Epithelial cell of esophagus (primary cell): ENCODE data around the gene SDHA.
"Not testable (repeated sequence)": the region's sequence is repeated elsewhere in the genome, so short reads cannot be mapped to it uniquely, and the experiment has no call there.

Source experiments
- DNase-seq: peaks from one replicate; pipeline ENCODE4 v3.0.0; 2010; ENCODE audit warnings: low read depth
- H3K4me3 ChIP-seq: 2 replicates; pipeline ENCODE4 v1.5.1; 2011; ENCODE audit warnings: mild to moderate bottlenecking, low read length, control low read depth
- CTCF ChIP-seq: IDR thresholded peaks from 2 replicates; pipeline ENCODE4 v1.5.1; 2011; ENCODE audit warnings: low read depth, mild to moderate bottlenecking, low read length, control low read depth, inconsistent platforms; ENCODE audit not compliant: insufficient read depth; ENCODE audit errors: missing control alignments

Gene SDHA

GRCh38 chr5:225334-225733 lies 7.2 kb downstream of the SDHA start:
- no peak for DNase-seq
- H3K4me3 ChIP-seq: no peak overlapping the region
- no peak for TF ChIP-seq CTCF

- not testable (repeated sequence) for DNase-seq, H3K4me3 ChIP-seq
These were observed 9.3 kb downstream of the SDHA start for GRCh38 chr5:227375-227774.

GRCh38 chr5:228886-229285 lies 10.8 kb downstream of the SDHA start:
- no peak for TF ChIP-seq CTCF
- H3K4me3 ChIP-seq: no peak overlapping the region
- DNase-seq: no peak

GRCh38 chr5:230711-231110 lies 12.6 kb downstream of the SDHA start:
- no peak overlapping the region for H3K4me3 ChIP-seq
- no peak for TF ChIP-seq CTCF
- DNase-seq: no peak

- H3K4me3 ChIP-seq: no peak overlapping the region
- DNase-seq: no peak
- no peak for TF ChIP-seq CTCF
These were observed 13.5 kb downstream of the SDHA start for GRCh38 chr5:231661-232060.

GRCh38 chr5:233426-233825 lies 15.3 kb downstream of the SDHA start:
- DNase-seq, H3K4me3 ChIP-seq: not testable (repeated sequence)

GRCh38 chr5:234450-234849 lies 16.3 kb downstream of the SDHA start:
- H3K4me3 ChIP-seq: no peak overlapping the region
- TF ChIP-seq CTCF: no peak
- no peak for DNase-seq

GRCh38 chr5:235527-235926 lies 17.4 kb downstream of the SDHA start:
- not testable (repeated sequence) for DNase-seq, H3K4me3 ChIP-seq

GRCh38 chr5:237931-238330 lies 19.8 kb downstream of the SDHA start:
- DNase-seq, H3K4me3 ChIP-seq: not testable (repeated sequence)

GRCh38 chr5:240550-240949 lies 22.4 kb downstream of the SDHA start:
- not testable (repeated sequence) for DNase-seq, H3K4me3 ChIP-seq

GRCh38 chr5:241045-241669 lies 23.0 kb downstream of the SDHA start:
- DNase-seq, H3K4me3 ChIP-seq: not testable (repeated sequence)

GRCh38 chr5:243683-244367 lies 25.7 kb downstream of the SDHA start:
- not testable (repeated sequence) for H3K4me3 ChIP-seq, DNase-seq

GRCh38 chr5:245717-246116 lies 27.6 kb downstream of the SDHA start:
- not testable (repeated sequence) for H3K4me3 ChIP-seq
- peak; percentile 59 for DNase-seq

- DNase-seq, H3K4me3 ChIP-seq: not testable (repeated sequence)
These were observed 32.3 kb downstream of the SDHA start for GRCh38 chr5:250396-250795.
